Measurements from ENCODE around the gene ACSS2. TPM values are rescaled to one million over a fixed set of nuclear protein-coding genes. Genes with fewer than 3 reads are reported as not detected.
A peak's percentile ranks its signal among the peaks of the same experiment; 100 is the strongest.

ACSS2 gene
- total RNA-seq, 4 donors from 2014 or later, result 34.8 to 90.7 (median 62.8) TPM

- TF ChIP-seq POLR2A (IDR thresholded peaks at IDR 0.05; ENCODE audit: low read depth) (no peak), EP300 (IDR thresholded peaks at IDR 0.05) (no peak), POLR2AphosphoS5 (IDR thresholded peaks at IDR 0.05) (no peak), CTCF (IDR thresholded peaks at IDR 0.05) (no peak)
- 84% methylated on average over 2 of the region's 2 CpGs for WGBS
- Histone ChIP-seq H3K27ac (replicated peaks in 1 of 4) (peak overlapping the region in 1 of 4 donors; percentile 2), H3K36me3 (peaks cover 0 to 4% (median 0%) of the 10 kb centered on the region in 4 donors), H3K4me3 (no peak overlapping the region), H3K9me3 (no peaks in the 10 kb centered on the region), H3K4me1 (peaks cover 22 to 42% (median 36%) of the 10 kb centered on the region in 4 donors), H3K27me3 (no peaks in the 10 kb centered on the region)
- no peak for DNase-seq (ENCODE audit: extremely low spot score)
- intact Hi-C loops (cut with DNase I), result no loop called here
Measured at GRCh38 chr20:34891166-34892062, 15.0 kb downstream of the ACSS2 start.

DNA sequence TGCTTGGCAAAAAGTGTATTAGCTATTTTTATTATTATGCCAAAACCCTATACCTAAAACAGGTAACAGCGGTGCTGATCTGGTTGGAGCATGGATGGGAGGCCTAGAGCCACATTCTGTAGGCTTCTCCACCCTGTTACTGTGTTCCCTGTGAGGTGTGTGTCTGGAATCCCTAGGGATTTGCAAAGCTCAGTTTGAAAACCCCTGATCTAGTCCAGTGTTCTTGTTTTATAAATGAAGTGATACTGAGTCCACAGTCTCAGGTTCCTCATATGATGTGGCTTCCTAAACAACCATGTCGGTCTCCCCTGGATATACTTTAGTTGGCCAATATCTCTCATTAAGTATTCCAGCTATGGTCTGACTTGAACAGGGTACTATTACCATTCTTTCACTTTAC, 16.3 kb downstream of the ACSS2 start:
- no peak overlapping the region for H3K4me3 ChIP-seq
- peaks cover 21 to 36% (median 29%) of the 10 kb centered on the region in 4 donors for H3K4me1 ChIP-seq
- no peak for DNase-seq (ENCODE audit: extremely low spot score)
- no peaks in the 10 kb centered on the region for H3K9me3 ChIP-seq
- TF ChIP-seq CTCF (IDR thresholded peaks at IDR 0.05), result no peak
- TF ChIP-seq EP300 (IDR thresholded peaks at IDR 0.05), result no peak
- TF ChIP-seq POLR2A (IDR thresholded peaks at IDR 0.05; ENCODE audit: low read depth), result no peak
- no peak for TF ChIP-seq POLR2AphosphoS5 (IDR thresholded peaks at IDR 0.05)
- no peaks in the 10 kb centered on the region for H3K27me3 ChIP-seq
- 89% methylated on average over 2 of the region's 2 CpGs for WGBS
- H3K36me3 ChIP-seq, result no peaks in the 10 kb centered on the region
- intact Hi-C loops (cut with DNase I), result no loop called here
- no peak overlapping the region for H3K27ac ChIP-seq (replicated peaks in 1 of 4)

GRCh38 chr20:34894723-34895122, 18.3 kb downstream of the ACSS2 start:
- no peaks in the 10 kb centered on the region for H3K27me3 ChIP-seq
- H3K9me3 ChIP-seq, result no peaks in the 10 kb centered on the region
- H3K4me1 ChIP-seq, result peaks cover 21 to 35% (median 29%) of the 10 kb centered on the region in 4 donors
- H3K4me3 ChIP-seq, result no peak overlapping the region
- no peaks in the 10 kb centered on the region for H3K36me3 ChIP-seq
- TF ChIP-seq POLR2A (IDR thresholded peaks at IDR 0.05; ENCODE audit: low read depth) (no peak), CTCF (IDR thresholded peaks at IDR 0.05) (no peak), POLR2AphosphoS5 (IDR thresholded peaks at IDR 0.05) (no peak), EP300 (IDR thresholded peaks at IDR 0.05) (no peak)
- intact Hi-C loops (cut with DNase I), result no loop called here
- H3K27ac ChIP-seq (replicated peaks in 1 of 4), result no peak overlapping the region
- no peak for DNase-seq (ENCODE audit: extremely low spot score)
- 25% methylated on average over 1 of the region's 1 CpG for WGBS

DNA sequence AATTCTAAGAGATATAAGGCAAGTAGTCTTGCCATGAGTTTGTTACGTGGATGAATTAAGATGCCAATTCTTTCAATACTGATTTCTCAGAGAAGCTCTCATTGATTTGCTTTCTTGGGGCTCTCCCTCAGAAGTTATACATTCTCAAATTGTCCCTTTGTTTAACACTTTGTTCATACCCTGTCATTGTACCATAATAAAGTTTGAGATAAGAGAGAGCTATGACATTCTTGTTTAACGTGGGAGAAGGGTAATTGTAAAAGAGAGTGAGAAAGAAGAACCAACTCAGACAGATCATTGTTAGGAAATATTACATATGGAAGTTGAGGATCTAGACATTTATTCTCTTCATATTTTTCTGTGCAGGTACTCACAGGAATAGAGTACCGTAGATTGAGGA, 19.1 kb downstream of the ACSS2 start:
- Histone ChIP-seq H3K9me3 (no peaks in the 10 kb centered on the region), H3K36me3 (no peaks in the 10 kb centered on the region), H3K27ac (replicated peaks in 1 of 4) (no peak overlapping the region), H3K4me3 (no peak overlapping the region), H3K4me1 (peaks cover 21 to 36% (median 29%) of the 10 kb centered on the region in 4 donors), H3K27me3 (no peaks in the 10 kb centered on the region)
- no peak for DNase-seq (ENCODE audit: extremely low spot score)
- intact Hi-C loops (cut with DNase I), result no loop called here
- TF ChIP-seq POLR2AphosphoS5 (IDR thresholded peaks at IDR 0.05) (no peak), CTCF (IDR thresholded peaks at IDR 0.05) (no peak), EP300 (IDR thresholded peaks at IDR 0.05) (no peak), POLR2A (IDR thresholded peaks at IDR 0.05; ENCODE audit: low read depth) (no peak)
- WGBS, result 74% methylated on average over 3 of the region's 3 CpGs
